Dendritic cell treated with granulocyte-macrophage colony-stimulating factor and Interleukin-4, amounts not matched to agents 40 ng/mL and 50 ng/mL, for 4 days (primary cell): ENCODE data around the gene EREG.

Source experiments
- H3K27ac Mint-ChIP-seq: one replicate; pipeline ENCODE4 v1.8.0; 2022; ENCODE audit warnings: mild to moderate bottlenecking, mixed read lengths
- H3K27me3 Mint-ChIP-seq: one replicate; pipeline ENCODE4 v1.8.0; 2022; ENCODE audit warnings: mild to moderate bottlenecking, mixed read lengths
- H3K36me3 Mint-ChIP-seq: one replicate; pipeline ENCODE4 v1.8.0; 2022; ENCODE audit warnings: low read depth, mixed read lengths
- H3K4me1 Mint-ChIP-seq: one replicate; pipeline ENCODE4 v1.8.0; 2022; ENCODE audit warnings: low read depth, mixed read lengths
- H3K4me3 Mint-ChIP-seq: one replicate; pipeline ENCODE4 v1.8.0; 2022; ENCODE audit warnings: mild to moderate bottlenecking, moderate library complexity, mixed read lengths
- H3K9me3 Mint-ChIP-seq: one replicate; pipeline ENCODE4 v1.8.0; 2022; ENCODE audit warnings: mixed read lengths
- intact Hi-C: fragments of 100-400 bp; cut with micrococcal nuclease; formaldehyde crosslinking; loops from one replicate; pipeline ENCODE4 v1.15.0; 2022

The EREG gene

GRCh38 chr4:74366367-74366911, 1.5 kb downstream of the EREG start:
- Mint-ChIP-seq H3K9me3 (no peaks in the 10 kb centered on the region), H3K36me3 (no peaks in the 10 kb centered on the region), H3K4me3 (no peak overlapping the region), H3K27me3 (no peaks in the 10 kb centered on the region), H3K4me1 (peaks cover 60% of the 10 kb centered on the region), H3K27ac (no peak overlapping the region)
- intact Hi-C loops, result no loop called here

- intact Hi-C loops, result no loop called here
- Mint-ChIP-seq H3K4me3 (no peak overlapping the region), H3K36me3 (no peaks in the 10 kb centered on the region), H3K27me3 (no peaks in the 10 kb centered on the region), H3K27ac (no peak overlapping the region), H3K4me1 (peaks cover 61% of the 10 kb centered on the region), H3K9me3 (no peaks in the 10 kb centered on the region)
These were observed 2.8 kb downstream of the EREG start for GRCh38 chr4:74367656-74368290.

GRCh38 chr4:74368596-74368995, 3.7 kb downstream of the EREG start:
- no peak overlapping the region for H3K27ac Mint-ChIP-seq
- intact Hi-C loops, result no loop called here
- H3K9me3 Mint-ChIP-seq, result no peaks in the 10 kb centered on the region
- H3K4me1 Mint-ChIP-seq, result peaks cover 58% of the 10 kb centered on the region
- H3K36me3 Mint-ChIP-seq, result no peaks in the 10 kb centered on the region
- H3K27me3 Mint-ChIP-seq, result no peaks in the 10 kb centered on the region
- H3K4me3 Mint-ChIP-seq, result no peak overlapping the region

GRCh38 chr4:74369855-74370254, 4.9 kb downstream of the EREG start:
- no peaks in the 10 kb centered on the region for H3K27me3 Mint-ChIP-seq
- H3K4me3 Mint-ChIP-seq, result no peak overlapping the region
- peaks cover 58% of the 10 kb centered on the region for H3K4me1 Mint-ChIP-seq
- intact Hi-C loops, result loop anchor here (2.0 kb wide), 1 partner anchor 49 kb away; no protein-coding TSS in a partner anchor
- no peaks in the 10 kb centered on the region for H3K9me3 Mint-ChIP-seq
- no peaks in the 10 kb centered on the region for H3K36me3 Mint-ChIP-seq
- H3K27ac Mint-ChIP-seq, result peak overlapping the region; percentile 12

GRCh38 chr4:74370912-74371311, 6.0 kb downstream of the EREG start:
- H3K27me3 Mint-ChIP-seq, result no peaks in the 10 kb centered on the region
- H3K9me3 Mint-ChIP-seq, result no peaks in the 10 kb centered on the region
- intact Hi-C loops, result loop anchor here (2.0 kb wide), 1 partner anchor 50 kb away; no protein-coding TSS in a partner anchor
- H3K4me3 Mint-ChIP-seq, result no peak overlapping the region
- H3K4me1 Mint-ChIP-seq, result peaks cover 48% of the 10 kb centered on the region
- no peak overlapping the region for H3K27ac Mint-ChIP-seq
- H3K36me3 Mint-ChIP-seq, result no peaks in the 10 kb centered on the region

- Mint-ChIP-seq H3K4me3 (no peak overlapping the region), H3K4me1 (peaks cover 38% of the 10 kb centered on the region), H3K9me3 (no peaks in the 10 kb centered on the region), H3K36me3 (no peaks in the 10 kb centered on the region), H3K27ac (peak overlapping the region; percentile 60), H3K27me3 (no peaks in the 10 kb centered on the region)
- intact Hi-C loops, result no loop called here
These were observed 9.2 kb downstream of the EREG start for GRCh38 chr4:74374128-74374527.

GRCh38 chr4:74374561-74375327, 9.8 kb downstream of the EREG start:
- Mint-ChIP-seq H3K9me3 (no peaks in the 10 kb centered on the region), H3K4me3 (no peak overlapping the region), H3K27me3 (no peaks in the 10 kb centered on the region), H3K36me3 (no peaks in the 10 kb centered on the region), H3K27ac (peak overlapping the region; percentile 60), H3K4me1 (peaks cover 38% of the 10 kb centered on the region)
- intact Hi-C loops, result loop anchor here (5.0 kb wide), 1 partner anchor 158 kb away; no protein-coding TSS in a partner anchor

GRCh38 chr4:74375824-74376426, 11.0 kb downstream of the EREG start:
- H3K4me3 Mint-ChIP-seq, result no peak overlapping the region
- H3K36me3 Mint-ChIP-seq, result no peaks in the 10 kb centered on the region
- no peaks in the 10 kb centered on the region for H3K27me3 Mint-ChIP-seq
- intact Hi-C loops, result loop anchor here (2.0 to 5.0 kb wide), 3 partner anchors 156 to 295 kb away; no protein-coding TSS in a partner anchor
- peaks cover 28% of the 10 kb centered on the region for H3K4me1 Mint-ChIP-seq
- no peaks in the 10 kb centered on the region for H3K9me3 Mint-ChIP-seq
- H3K27ac Mint-ChIP-seq, result no peak overlapping the region

GRCh38 chr4:74376888-74377483, 12.0 kb downstream of the EREG start:
- no peaks in the 10 kb centered on the region for H3K27me3 Mint-ChIP-seq
- H3K4me1 Mint-ChIP-seq, result peaks cover 20% of the 10 kb centered on the region
- H3K9me3 Mint-ChIP-seq, result no peaks in the 10 kb centered on the region
- no peak overlapping the region for H3K27ac Mint-ChIP-seq
- intact Hi-C loops, result loop anchor here (2.0 to 5.0 kb wide), 3 partner anchors 155 to 294 kb away; no protein-coding TSS in a partner anchor
- H3K36me3 Mint-ChIP-seq, result no peaks in the 10 kb centered on the region
- H3K4me3 Mint-ChIP-seq, result no peak overlapping the region

- peak overlapping the region; percentile 9 for H3K27ac Mint-ChIP-seq
- no peaks in the 10 kb centered on the region for H3K27me3 Mint-ChIP-seq
- H3K4me3 Mint-ChIP-seq, result no peak overlapping the region
- intact Hi-C loops, result loop anchor here (2.0 to 5.0 kb wide), 3 partner anchors 155 to 293 kb away; no protein-coding TSS in a partner anchor
- peaks cover 20% of the 10 kb centered on the region for H3K4me1 Mint-ChIP-seq
- H3K36me3 Mint-ChIP-seq, result no peaks in the 10 kb centered on the region
- no peaks in the 10 kb centered on the region for H3K9me3 Mint-ChIP-seq
These were observed 12.8 kb downstream of the EREG start for GRCh38 chr4:74377714-74378113.

GRCh38 chr4:74378573-74378972, 13.6 kb downstream of the EREG start:
- H3K36me3 Mint-ChIP-seq, result no peaks in the 10 kb centered on the region
- no peaks in the 10 kb centered on the region for H3K27me3 Mint-ChIP-seq
- H3K27ac Mint-ChIP-seq, result no peak overlapping the region
- no peaks in the 10 kb centered on the region for H3K9me3 Mint-ChIP-seq
- H3K4me3 Mint-ChIP-seq, result no peak overlapping the region
- H3K4me1 Mint-ChIP-seq, result peaks cover 20% of the 10 kb centered on the region
- intact Hi-C loops, result loop anchor here (5.0 kb wide), 1 partner anchor 154 kb away; no protein-coding TSS in a partner anchor

GRCh38 chr4:74379912-74380311, 15.0 kb downstream of the EREG start:
- no peak overlapping the region for H3K27ac Mint-ChIP-seq
- no peak overlapping the region for H3K4me3 Mint-ChIP-seq
- intact Hi-C loops, result loop anchor here (5.0 kb wide), 1 partner anchor 152 kb away; no protein-coding TSS in a partner anchor
- no peaks in the 10 kb centered on the region for H3K27me3 Mint-ChIP-seq
- H3K36me3 Mint-ChIP-seq, result no peaks in the 10 kb centered on the region
- peaks cover 7% of the 10 kb centered on the region for H3K4me1 Mint-ChIP-seq
- no peaks in the 10 kb centered on the region for H3K9me3 Mint-ChIP-seq

- Mint-ChIP-seq H3K36me3 (no peaks in the 10 kb centered on the region), H3K27ac (no peak overlapping the region), H3K9me3 (no peaks in the 10 kb centered on the region), H3K4me1 (no peaks in the 10 kb centered on the region), H3K4me3 (no peak overlapping the region), H3K27me3 (no peaks in the 10 kb centered on the region)
- intact Hi-C loops, result no loop called here
These were observed 20.4 kb downstream of the EREG start for GRCh38 chr4:74385386-74385785.
